ENCODE data around the gene GABBR2. TPM values are rescaled to one million over a fixed set of nuclear protein-coding genes. Genes with fewer than 3 reads are reported as not detected.

GABBR2 gene
- total and polyA plus RNA-seq, 4 experiments from 2014 or later, result not detected

- no peak overlapping the region for H3K27ac ChIP-seq (ENCODE audit: low read depth, low read length)
- intact Hi-C loops (cut with micrococcal nuclease), result no loop called here
- H3K27me3 Mint-ChIP-seq, result peaks cover 6 to 10% of the 10 kb centered on the region in 2 donors
- H3K9me3 ChIP-seq (ENCODE audit: control insufficient read depth in 1 of 2, low read length in 2 of 2), result no peaks in the 10 kb centered on the region
- POLR2A ChIA-PET (ENCODE audit: partially characterized antibody), result no interaction called here
- no peaks in the 10 kb centered on the region for H3K36me3 Mint-ChIP-seq
- no peaks in the 10 kb centered on the region for H3K36me3 ChIP-seq (ENCODE audit: insufficient read depth, low read length)
- CTCF ChIA-PET (ENCODE audit: partially characterized antibody), result no interaction called here
- no peaks in the 10 kb centered on the region for H3K4me1 Mint-ChIP-seq
- H3K27me3 ChIP-seq (ENCODE audit: insufficient read depth, low read length), result no peaks in the 10 kb centered on the region
- H3K4me3 ChIP-seq (ENCODE audit: low read length in 2 of 2), result no peak overlapping the region
- H3K4me1 ChIP-seq (ENCODE audit: insufficient read depth, low read length), result no peaks in the 10 kb centered on the region
- peaks cover 0 to 12% (median 2%) of the 10 kb centered on the region in 8 donors for H3K9me3 Mint-ChIP-seq
- H3K27ac Mint-ChIP-seq, result no peak overlapping the region
- no peak for DNase-seq
- no peak overlapping the region for H3K4me3 Mint-ChIP-seq
These were observed 75.9 kb downstream of the GABBR2 start for GRCh38 chr9:98632839-98633238.

GRCh38 chr9:98627296-98627695 is 81.4 kb downstream of the GABBR2 start:
- H3K36me3 Mint-ChIP-seq, result no peaks in the 10 kb centered on the region

DNA sequence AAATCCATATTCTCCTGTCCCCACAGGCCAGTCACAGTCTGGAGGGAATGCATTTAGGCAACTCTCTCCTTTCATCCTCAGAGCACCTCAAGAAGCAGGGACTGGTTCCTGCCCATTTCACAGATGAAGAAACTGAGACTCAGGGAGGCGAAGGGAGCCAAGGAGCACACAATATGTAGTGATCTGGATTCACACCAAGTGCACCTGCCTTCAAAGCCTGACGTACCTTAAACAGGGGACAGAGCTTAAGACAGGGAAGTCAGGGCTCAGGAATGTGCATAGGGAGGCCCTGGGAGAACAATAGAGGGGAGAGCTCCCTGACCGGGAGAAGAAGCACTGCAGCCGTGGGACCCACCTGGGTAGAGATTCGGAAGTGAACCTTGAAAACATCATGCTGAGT is 83.0 kb downstream of the GABBR2 start:
- ChIA-PET CTCF (ENCODE audit: partially characterized antibody) (no interaction called here), POLR2A (ENCODE audit: partially characterized antibody) (no interaction called here)
- H3K4me1 ChIP-seq (ENCODE audit: insufficient read depth, low read length), result no peaks in the 10 kb centered on the region
- no peak overlapping the region for H3K27ac ChIP-seq (ENCODE audit: low read depth, low read length)
- intact Hi-C loops (cut with micrococcal nuclease), result no loop called here
- no peaks in the 10 kb centered on the region for H3K9me3 ChIP-seq (ENCODE audit: control insufficient read depth in 1 of 2, low read length in 2 of 2)
- Mint-ChIP-seq H3K27me3 (peaks cover 20 to 31% of the 10 kb centered on the region in 2 donors), H3K27ac (no peak overlapping the region), H3K4me1 (no peaks in the 10 kb centered on the region), H3K36me3 (no peaks in the 10 kb centered on the region), H3K4me3 (no peak overlapping the region), H3K9me3 (peaks cover 0 to 1% (median 0%) of the 10 kb centered on the region in 8 donors)
- no peaks in the 10 kb centered on the region for H3K27me3 ChIP-seq (ENCODE audit: insufficient read depth, low read length)
- no peaks in the 10 kb centered on the region for H3K36me3 ChIP-seq (ENCODE audit: insufficient read depth, low read length)
- no peak for DNase-seq
- no peak overlapping the region for H3K4me3 ChIP-seq (ENCODE audit: low read length in 2 of 2)

More at GRCh38 chr9:98627296-98627695, 81.4 kb downstream of the GABBR2 start:
- Mint-ChIP-seq H3K9me3 (peaks cover 0 to 1% (median 0%) of the 10 kb centered on the region in 8 donors), H3K4me3 (no peak overlapping the region), H3K4me1 (no peaks in the 10 kb centered on the region), H3K27me3 (peaks cover 17 to 27% of the 10 kb centered on the region in 2 donors), H3K27ac (no peak overlapping the region)
- CTCF ChIA-PET (ENCODE audit: partially characterized antibody), result no interaction called here
- Histone ChIP-seq H3K4me1 (ENCODE audit: insufficient read depth, low read length) (no peaks in the 10 kb centered on the region), H3K27ac (ENCODE audit: low read depth, low read length) (no peak overlapping the region), H3K4me3 (ENCODE audit: low read length in 2 of 2) (no peak overlapping the region), H3K9me3 (ENCODE audit: control insufficient read depth in 1 of 2, low read length in 2 of 2) (no peaks in the 10 kb centered on the region), H3K27me3 (ENCODE audit: insufficient read depth, low read length) (no peaks in the 10 kb centered on the region), H3K36me3 (ENCODE audit: insufficient read depth, low read length) (no peaks in the 10 kb centered on the region)
- POLR2A ChIA-PET (ENCODE audit: partially characterized antibody), result no interaction called here
- intact Hi-C loops (cut with micrococcal nuclease), result no loop called here
- DNase-seq, result no peak

- Histone ChIP-seq H3K36me3 (ENCODE audit: insufficient read depth, low read length) (no peaks in the 10 kb centered on the region), H3K4me1 (ENCODE audit: insufficient read depth, low read length) (no peaks in the 10 kb centered on the region), H3K27me3 (ENCODE audit: insufficient read depth, low read length) (no peaks in the 10 kb centered on the region), H3K27ac (ENCODE audit: low read depth, low read length) (no peak overlapping the region), H3K4me3 (ENCODE audit: low read length in 2 of 2) (no peak overlapping the region), H3K9me3 (ENCODE audit: control insufficient read depth in 1 of 2, low read length in 2 of 2) (no peaks in the 10 kb centered on the region)
- Mint-ChIP-seq H3K36me3 (no peaks in the 10 kb centered on the region), H3K4me1 (no peaks in the 10 kb centered on the region), H3K4me3 (no peak overlapping the region), H3K27me3 (peaks cover 18 to 24% of the 10 kb centered on the region in 2 donors), H3K27ac (no peak overlapping the region), H3K9me3 (peaks cover 0 to 1% (median 0%) of the 10 kb centered on the region in 8 donors)
- CTCF ChIA-PET (ENCODE audit: partially characterized antibody), result no interaction called here
- POLR2A ChIA-PET (ENCODE audit: partially characterized antibody), result no interaction called here
- intact Hi-C loops (cut with micrococcal nuclease), result no loop called here
- no peak for DNase-seq
These were observed 88.9 kb downstream of the GABBR2 start for GRCh38 chr9:98619788-98620187.

DNA sequence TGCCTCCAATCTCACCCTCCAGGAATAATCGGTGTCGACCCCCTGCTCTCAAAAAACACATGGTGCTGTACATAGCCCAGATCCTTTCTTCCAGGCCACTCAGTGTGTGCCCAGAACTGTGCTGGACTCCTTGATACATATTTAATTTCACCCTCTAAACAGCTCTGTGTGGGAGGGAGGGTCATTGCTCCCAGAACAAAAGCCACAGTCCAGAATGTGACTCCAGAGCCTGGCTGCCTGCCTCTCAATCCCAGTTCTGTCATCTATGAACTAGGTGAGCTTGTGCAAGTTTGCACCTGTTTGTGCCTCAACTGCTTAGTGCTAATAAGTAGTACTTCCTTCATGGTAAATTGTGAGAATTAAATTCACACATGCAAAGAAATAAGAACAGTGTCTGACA is 93.1 kb downstream of the GABBR2 start:
- Histone ChIP-seq H3K9me3 (ENCODE audit: control insufficient read depth in 1 of 2, low read length in 2 of 2) (no peaks in the 10 kb centered on the region), H3K27ac (ENCODE audit: low read depth, low read length) (no peak overlapping the region), H3K27me3 (ENCODE audit: insufficient read depth, low read length) (no peaks in the 10 kb centered on the region), H3K4me1 (ENCODE audit: insufficient read depth, low read length) (no peaks in the 10 kb centered on the region), H3K36me3 (ENCODE audit: insufficient read depth, low read length) (no peaks in the 10 kb centered on the region), H3K4me3 (ENCODE audit: low read length in 2 of 2) (no peak overlapping the region)
- H3K4me1 Mint-ChIP-seq, result no peaks in the 10 kb centered on the region
- H3K4me3 Mint-ChIP-seq, result no peak overlapping the region
- CTCF ChIA-PET (ENCODE audit: partially characterized antibody), result no interaction called here
- POLR2A ChIA-PET (ENCODE audit: partially characterized antibody), result no interaction called here
- DNase-seq, result no peak
- peaks cover 13 to 17% of the 10 kb centered on the region in 2 donors for H3K27me3 Mint-ChIP-seq
- intact Hi-C loops (cut with micrococcal nuclease), result no loop called here
- H3K27ac Mint-ChIP-seq, result no peak overlapping the region
- no peaks in the 10 kb centered on the region for H3K36me3 Mint-ChIP-seq
- H3K9me3 Mint-ChIP-seq, result peaks cover 0 to 2% (median 0%) of the 10 kb centered on the region in 8 donors

DNA sequence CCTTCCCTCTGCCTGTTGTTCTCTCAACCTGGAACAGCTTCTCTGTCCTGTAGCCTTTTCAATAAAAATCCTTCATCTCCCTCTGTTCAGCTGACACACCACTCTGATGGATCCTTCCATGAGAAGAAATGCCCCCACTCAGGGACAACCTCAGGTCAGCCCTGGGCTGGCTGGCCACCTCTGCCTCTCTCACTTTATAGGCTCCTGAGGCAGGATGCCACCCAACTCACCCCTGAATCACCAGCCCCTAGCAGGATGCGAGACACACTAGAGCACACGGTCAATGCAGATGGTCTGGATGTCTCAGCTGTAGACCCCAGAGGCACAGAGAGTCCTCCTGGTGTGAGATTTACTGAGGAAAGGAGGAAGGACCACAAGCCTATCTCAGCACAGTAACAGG is 93.8 kb downstream of the GABBR2 start:
- Mint-ChIP-seq H3K27me3 (peaks cover 15 to 19% of the 10 kb centered on the region in 2 donors), H3K4me1 (no peaks in the 10 kb centered on the region), H3K4me3 (no peak overlapping the region), H3K36me3 (no peaks in the 10 kb centered on the region), H3K9me3 (peaks cover 0 to 2% (median 0%) of the 10 kb centered on the region in 8 donors), H3K27ac (no peak overlapping the region)
- CTCF ChIA-PET (ENCODE audit: partially characterized antibody), result no interaction called here
- Histone ChIP-seq H3K9me3 (ENCODE audit: control insufficient read depth in 1 of 2, low read length in 2 of 2) (no peaks in the 10 kb centered on the region), H3K27ac (ENCODE audit: low read depth, low read length) (no peak overlapping the region), H3K4me3 (ENCODE audit: low read length in 2 of 2) (no peak overlapping the region), H3K27me3 (ENCODE audit: insufficient read depth, low read length) (no peaks in the 10 kb centered on the region), H3K36me3 (ENCODE audit: insufficient read depth, low read length) (no peaks in the 10 kb centered on the region), H3K4me1 (ENCODE audit: insufficient read depth, low read length) (no peaks in the 10 kb centered on the region)
- POLR2A ChIA-PET (ENCODE audit: partially characterized antibody), result no interaction called here
- no peak for DNase-seq
- intact Hi-C loops (cut with micrococcal nuclease), result no loop called here

DNA sequence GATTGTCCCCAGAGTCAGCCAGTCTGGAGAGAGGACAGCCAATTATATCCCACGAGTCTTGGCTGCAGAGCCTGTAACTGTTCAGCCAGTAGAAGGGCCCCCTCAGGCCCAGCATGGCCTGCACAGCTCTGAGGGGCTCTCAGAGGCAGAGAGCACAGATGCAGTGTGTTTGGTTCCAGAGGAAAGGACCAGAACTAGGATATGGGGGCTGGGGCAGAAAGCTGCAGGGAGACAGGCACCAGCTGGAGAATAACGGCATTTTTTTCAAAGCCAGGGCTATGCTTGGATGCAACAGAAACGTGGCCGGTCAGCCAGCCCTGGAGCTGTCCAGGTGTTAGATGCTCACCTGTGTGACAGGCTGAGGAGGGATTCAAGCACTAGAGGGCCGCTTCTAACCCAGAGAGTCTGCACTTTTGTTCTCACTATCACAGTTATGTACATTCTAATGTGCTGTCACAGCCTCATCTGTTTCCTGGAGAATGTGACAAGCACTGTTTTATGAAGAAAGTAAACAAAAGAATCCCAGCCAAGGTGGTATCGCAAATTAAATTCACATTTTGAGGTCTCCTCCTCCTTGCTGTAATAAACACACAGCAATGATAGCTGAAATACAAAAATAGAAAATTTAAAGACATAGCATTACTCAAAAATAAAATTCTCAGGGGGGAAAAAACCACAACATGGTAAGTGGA is 96.5 kb downstream of the GABBR2 start:
- DNase-seq, result no peak
- peaks cover 0 to 2% (median 0%) of the 10 kb centered on the region in 8 donors for H3K9me3 Mint-ChIP-seq
- no peak overlapping the region for H3K27ac Mint-ChIP-seq
- H3K4me1 Mint-ChIP-seq, result no peaks in the 10 kb centered on the region
- Histone ChIP-seq H3K4me3 (ENCODE audit: low read length in 2 of 2) (no peak overlapping the region), H3K36me3 (ENCODE audit: insufficient read depth, low read length) (no peaks in the 10 kb centered on the region), H3K27me3 (ENCODE audit: insufficient read depth, low read length) (no peaks in the 10 kb centered on the region), H3K9me3 (ENCODE audit: control insufficient read depth in 1 of 2, low read length in 2 of 2) (no peaks in the 10 kb centered on the region), H3K4me1 (ENCODE audit: insufficient read depth, low read length) (no peaks in the 10 kb centered on the region), H3K27ac (ENCODE audit: low read depth, low read length) (no peak overlapping the region)
- ChIA-PET POLR2A (ENCODE audit: partially characterized antibody) (no interaction called here), CTCF (ENCODE audit: partially characterized antibody) (no interaction called here)
- H3K36me3 Mint-ChIP-seq, result no peaks in the 10 kb centered on the region
- H3K27me3 Mint-ChIP-seq, result peaks cover 9 to 20% of the 10 kb centered on the region in 2 donors
- intact Hi-C loops (cut with micrococcal nuclease), result no loop called here
- no peak overlapping the region for H3K4me3 Mint-ChIP-seq

Data from CD4-positive, alpha-beta memory T cell (primary cell).